GOT3 (cell line): ENCODE results near the gene RGL4.

Experiments
- DNase-seq: peaks from one replicate; lab custom pipeline; 2025; ENCODE audit warnings: mixed read lengths; lab: John Stamatoyannopoulos, UW

The RGL4 gene

DNA sequence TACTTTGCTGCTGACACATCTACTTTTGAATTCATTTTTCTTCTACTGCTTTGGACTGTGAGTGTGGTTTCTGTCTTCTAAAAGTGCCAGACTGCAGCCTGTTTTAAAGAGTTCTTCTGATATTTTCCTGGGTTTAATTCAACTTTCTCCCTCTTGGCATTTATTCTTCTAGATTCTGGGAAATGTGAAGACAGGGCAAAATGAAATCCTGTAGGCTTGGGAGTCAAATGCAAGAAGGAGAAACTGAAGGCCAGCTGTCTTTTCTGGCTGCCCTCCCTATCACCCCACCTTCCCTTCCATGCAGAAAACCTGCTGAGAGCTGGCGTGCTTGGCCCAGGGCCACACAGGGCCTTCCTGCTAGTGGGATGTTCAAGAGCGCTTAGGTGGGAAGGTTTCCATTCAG, 52.5 kb downstream of the RGL4 start:
- no peak for DNase-seq

DNA sequence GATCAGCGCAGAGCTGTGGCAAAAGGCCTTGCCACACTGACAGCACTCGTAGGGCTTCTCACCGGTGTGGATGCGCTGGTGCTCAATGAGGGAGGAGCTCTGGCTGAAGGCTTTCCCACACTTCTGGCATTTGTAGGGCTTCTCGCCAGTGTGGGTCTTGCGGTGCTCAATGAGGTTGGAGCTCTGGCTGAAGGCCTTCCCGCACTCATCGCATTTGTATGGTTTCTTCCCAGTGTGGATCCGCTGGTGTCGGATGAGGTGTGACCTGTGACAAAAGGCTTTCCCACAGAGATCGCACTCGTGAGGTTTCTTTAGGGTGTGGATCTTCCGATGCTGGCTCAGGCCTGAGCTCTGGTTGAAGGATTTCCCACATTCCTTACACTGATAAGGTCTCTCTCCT, 53.2 kb downstream of the RGL4 start:
- DNase-seq = no peak

DNA sequence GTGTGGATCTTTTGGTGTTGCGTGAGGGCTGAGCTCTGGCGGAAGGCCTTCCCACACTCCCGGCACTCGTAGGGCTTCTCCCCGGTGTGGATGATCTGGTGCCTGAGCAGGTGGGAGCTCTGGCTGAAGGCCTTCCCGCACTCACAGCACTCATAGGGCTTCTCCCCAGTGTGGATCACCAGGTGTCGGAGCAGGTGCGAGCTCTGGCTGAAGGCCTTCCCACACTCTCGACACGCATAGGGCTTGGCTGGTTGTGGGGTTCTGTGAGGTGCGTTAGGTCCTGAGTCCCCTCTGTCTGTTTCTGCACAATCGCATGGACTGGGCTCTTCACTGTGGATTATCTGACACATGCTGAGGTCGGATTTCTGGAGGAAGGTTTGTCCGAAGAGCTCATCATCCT, 53.7 kb downstream of the RGL4 start:
- no peak for DNase-seq

DNA sequence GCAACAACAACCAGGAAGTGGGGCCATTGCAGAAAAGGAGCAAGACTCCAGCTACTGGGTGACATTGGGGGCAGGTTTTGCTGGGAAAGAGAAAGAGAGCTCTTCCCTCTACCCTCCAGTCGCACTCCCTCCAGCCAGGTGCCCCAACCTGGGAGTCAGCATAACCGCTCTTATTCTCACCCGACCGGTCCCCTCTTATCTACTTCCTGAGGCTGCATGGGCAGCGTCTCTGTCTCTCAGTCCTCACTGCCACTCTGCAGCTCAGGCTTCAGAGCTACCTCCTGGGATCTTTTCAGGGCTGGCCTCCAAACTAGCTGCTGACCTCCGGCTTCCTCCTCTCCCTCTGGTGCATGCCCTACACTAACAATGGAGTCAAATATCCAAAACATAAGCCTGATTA, 55.0 kb downstream of the RGL4 start:
- no peak for DNase-seq
